HG02623 (cell line): ENCODE data around the gene PLK5.
A peak's percentile ranks its signal among the peaks of the same experiment; 100 is the strongest.

Source experiments
- ATAC-seq: cut with Tn5 transposase; IDR thresholded peaks from one replicate; pipeline ENCODE4 v1.9.1; 2021; ENCODE audit warnings: moderate library complexity; ENCODE audit not compliant: unreplicated experiment

The PLK5 gene

DNA sequence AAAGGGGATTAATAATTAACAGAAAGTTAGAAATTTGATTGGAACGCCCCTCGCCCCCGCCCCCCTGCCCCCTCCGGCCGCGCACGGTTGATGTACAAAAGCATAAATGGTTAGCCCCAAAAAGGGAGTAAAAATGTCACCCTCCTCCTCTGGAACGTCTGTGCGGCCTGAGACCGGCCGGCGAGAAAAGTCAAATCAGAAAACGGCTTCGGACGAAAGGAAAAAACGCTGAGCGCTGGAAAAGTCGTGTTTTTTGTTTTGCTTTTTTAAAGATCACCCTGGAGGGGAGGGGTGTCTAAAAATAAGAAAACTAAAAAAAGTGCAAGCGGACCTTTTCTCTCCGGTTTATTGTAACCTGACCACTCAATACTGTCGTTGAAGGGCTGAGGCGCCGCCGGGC lies 31.1 kb downstream of the PLK5 start:
- no peak for ATAC-seq

DNA sequence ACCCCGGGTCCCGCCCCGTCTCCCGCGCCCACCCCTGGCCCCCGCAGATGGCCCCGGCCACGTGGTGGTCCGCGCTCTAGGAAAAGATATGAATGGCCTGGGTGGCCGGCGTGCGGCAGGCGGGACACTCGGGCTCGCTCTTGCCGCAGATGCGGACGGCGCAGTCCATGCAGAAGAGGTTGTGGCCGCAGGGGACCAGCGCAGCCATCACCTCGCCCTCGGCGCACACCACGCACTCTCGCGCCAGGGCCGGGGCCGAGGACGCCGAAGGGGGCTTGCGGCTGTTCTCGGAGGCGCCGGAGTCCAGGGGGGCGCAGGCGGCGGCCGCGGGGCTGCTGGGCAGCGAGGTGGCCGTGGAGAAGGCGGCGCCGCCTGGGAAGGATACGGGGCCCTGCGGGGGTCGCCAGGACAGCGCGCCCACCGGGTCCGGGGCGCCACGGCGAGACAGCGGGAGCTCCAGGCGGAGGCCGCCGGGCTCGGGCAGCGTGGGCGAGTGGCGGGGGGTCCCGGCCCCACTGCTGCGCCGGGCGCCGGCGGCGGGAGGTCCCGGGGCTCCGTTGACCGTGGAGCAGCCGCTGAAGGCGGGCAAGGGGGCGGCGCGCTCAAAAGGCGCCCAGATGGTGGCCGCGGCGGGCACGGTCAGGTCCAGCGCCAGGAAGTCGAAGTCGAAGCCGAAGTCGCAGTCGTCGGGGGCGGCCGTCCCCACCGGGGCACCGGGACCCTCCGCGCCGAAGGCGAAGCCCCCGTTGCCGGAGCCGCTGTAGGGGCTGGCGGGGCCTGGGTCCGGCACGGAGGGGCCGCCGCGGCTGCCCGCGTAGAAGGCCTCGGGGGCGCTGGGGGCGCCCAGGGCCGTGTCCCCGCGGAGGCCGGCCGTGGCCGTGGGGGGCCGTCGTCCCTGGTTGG lies 31.9 kb downstream of the PLK5 start:
- no peak for ATAC-seq

DNA sequence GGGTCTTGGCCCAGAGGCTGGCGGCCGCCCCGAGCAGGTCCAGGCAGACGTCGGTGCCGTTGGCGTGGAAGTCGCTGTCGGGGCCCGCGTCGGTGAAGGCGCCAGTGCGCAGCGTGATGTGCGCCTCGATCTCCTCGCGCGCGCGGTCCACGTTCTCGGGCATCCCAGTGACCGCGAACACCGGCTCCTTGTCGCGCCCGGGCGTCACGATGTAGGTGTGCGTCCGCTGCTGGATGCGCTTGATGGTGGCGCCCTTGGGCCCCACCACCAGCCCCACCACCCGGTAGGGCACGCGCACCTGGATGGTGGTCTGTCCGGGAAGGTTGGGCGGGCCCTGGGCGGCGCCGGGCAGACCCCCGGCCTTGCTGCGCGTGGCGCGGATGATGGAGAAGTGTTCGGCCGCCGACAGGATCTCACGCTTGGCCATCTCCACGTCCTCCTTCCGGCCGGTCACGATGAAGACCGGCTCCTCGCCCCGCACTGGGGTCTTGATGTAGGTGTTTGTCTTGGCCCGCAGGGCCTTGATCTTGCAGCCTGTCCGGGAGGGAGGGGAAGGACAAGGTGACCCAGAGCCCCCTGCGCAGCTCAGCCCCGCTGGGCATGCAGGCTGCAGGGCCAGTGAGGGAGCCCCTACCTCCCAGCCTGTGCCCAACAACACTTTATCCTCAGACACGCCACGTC lies 32.7 kb downstream of the PLK5 start:
- ATAC-seq, result no peak

DNA sequence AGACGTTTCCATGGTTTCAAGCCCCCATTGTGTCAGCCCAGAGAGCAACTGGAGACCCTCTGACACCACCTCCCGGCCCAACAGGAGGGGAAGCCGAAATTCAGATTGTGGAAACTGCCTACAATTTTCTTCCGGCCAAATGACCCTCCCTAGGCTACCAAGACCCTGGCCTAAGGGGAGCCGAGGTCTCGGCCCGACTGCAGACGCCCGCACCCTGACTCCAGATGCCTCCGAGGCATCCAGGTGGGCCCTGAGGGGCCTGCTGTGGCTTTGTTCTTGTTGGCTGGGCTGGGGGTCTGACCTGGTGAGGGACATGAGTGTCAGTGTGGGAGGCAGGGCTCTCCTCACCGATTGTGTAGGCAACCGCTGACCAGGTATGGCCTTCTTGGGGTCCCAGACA lies 34.7 kb downstream of the PLK5 start:
- no peak for ATAC-seq

DNA sequence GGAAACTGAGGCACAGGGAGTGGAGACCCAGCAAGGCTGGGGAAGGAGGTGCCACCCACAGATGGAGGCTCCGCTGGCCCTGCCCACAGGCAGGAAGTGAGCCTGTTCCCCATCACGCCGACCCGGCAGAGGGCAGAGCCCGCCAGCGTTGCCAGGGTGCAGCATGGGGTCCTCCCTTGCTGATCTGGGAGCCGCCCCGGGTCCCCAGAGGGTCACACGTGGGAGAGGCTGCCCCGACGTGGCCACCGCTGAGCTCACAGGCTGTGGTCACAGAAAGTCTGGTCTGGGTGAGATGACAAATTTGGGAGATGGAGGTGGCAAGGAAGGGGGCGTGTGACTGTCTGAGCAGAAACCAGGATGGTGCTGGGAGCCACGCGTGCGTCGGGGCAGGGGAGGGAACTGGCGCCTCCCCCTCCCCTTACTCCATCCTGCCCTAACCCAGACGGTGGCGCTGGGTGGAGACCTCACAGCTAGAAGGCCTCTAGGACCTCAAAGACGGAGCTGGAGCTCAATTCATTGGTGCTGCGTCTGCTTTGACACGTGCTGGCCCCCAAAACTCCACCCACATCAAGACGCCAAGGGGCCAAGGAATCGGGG lies 36.5 kb downstream of the PLK5 start:
- ATAC-seq, result no peak

DNA sequence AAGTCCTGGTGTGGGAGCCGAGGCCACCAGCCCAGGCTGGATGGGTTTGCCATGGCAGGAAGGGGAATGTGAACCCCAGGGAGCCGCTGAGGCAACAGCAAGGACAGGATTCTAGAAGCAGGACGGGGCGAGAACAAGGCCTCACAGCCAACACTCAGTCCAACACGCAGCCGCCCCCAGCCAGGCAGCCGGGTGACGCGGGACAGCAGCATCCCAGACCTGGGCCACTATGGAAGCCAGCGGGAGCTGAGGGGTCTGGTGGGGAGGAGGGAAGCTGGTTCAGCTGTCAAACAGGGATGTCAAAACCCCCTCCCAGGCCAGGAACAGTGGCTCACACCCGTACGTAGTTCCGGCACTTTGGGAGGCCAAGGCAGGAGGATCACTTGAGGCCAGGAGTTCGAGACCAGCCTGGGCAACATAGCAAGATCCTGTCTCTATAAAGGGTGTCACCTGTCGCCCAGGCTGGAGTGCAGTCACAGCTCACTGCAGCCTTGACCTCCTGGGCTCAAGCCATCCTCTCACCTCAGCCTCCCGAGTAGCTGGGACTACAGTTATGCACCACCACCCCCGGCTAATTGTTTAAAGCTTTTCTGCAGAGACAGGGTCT lies 37.5 kb downstream of the PLK5 start:
- no peak for ATAC-seq

DNA sequence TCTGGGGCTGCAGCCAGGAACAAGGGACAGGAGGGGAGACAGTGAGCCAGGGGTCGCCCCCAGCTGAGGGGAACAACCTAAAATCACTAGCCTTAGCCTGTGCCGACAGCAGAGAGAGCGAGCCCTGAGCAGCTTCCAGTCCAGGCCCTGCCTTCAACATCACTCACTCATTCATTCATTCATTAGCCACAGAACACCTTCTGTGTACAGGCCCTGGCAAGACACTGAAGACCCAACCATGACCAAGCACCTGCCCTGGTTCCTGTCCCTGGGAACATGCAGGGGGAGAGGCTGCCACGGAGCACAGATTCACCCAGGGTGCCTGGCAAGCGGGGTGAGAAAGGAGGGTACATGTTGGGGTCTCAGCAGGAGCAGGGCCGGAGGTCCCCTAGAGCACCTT lies 39.4 kb downstream of the PLK5 start:
- ATAC-seq, result no peak

DNA sequence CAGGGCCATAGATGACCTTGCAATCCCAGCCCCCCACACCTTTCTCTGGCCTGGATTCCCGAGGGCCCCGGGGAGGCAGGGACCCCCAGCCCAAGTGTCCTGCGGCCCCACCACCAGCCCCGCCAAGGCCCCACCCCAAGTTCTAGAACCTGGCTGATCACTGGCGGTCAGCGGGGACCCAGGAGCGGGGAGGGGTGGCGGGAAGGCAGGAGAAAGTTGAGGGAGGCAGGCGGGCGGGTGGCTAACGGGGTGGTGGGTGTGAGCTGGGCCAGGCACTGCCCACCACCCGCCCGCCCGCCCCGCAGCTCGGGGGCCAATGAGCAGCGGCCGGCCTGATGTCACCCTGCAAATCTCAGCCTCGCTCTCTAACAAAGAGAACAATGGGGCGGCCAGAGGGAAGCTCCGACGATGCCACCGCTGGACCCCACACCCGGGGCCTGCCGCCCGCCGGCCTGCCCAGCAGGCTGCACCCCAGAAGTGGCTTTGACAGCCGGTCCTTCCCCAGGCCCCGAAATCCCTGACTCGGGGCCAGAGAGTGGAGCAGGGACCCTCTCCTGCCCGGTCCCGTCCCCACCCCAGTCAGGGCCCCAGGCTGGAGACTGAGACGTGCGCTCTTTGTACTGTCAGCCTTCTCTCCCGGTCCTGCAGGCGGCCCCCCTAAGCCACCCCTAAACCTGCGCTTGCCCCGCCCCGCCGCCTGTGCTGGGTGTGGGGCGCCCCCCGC lies 42.7 kb downstream of the PLK5 start:
- ATAC-seq, result no peak

DNA sequence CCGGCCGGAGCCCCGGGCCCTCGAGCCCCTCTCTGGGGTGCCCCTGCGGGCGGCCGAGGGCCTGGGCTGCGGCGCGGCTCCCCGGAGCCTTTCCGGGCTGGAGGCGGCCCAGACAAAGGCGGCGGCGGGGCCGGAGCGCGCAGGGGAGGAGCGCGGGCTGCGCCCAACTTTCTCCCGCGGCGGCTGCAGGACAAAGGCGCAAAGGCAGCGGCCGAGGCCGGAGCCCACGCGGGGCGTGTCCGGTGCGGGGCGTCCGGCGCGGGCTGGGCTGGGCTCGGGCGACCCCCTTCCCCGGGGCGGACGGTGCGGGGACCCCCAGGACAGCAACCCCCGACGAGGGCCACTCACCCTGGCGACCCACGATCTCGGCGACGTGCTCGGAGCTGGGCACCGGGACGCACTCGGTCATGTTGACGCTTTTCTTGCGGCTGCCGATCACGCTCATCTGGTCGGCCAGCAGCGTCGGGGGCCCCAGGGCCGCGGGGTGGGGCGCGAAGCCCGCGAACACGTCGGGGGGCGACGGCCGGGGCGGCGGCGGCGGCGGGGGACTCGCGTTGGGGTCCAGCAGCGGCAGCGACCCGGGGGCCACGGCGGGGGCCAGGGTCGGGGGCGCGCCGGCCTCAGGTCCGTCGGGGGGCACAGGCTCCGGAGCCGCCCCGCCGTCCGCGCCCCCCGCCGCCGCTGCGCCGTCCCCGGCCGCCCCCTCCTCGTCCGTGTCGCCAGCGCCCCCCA lies 43.4 kb downstream of the PLK5 start:
- no peak for ATAC-seq

DNA sequence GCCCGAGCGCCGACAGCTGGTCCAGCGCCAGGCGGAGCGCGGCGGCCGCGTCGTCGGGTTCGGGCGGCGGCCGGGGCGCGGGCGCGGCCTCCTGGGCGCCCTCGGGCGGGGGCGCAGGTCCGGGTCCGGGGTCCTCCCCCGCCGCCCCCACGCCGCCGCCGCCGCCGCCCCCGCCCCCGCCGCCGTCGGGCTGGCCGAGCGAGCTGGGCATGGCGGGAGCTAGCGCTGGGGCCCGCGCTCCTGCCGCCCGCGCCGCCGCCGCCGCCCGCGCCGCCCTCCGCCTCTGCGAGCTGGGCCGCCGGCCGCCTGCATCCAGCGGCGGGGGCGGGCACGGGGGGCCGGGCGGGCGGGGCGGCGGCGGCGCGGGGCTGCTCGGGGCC lies 44.0 kb downstream of the PLK5 start:
- ATAC-seq, result no peak

DNA sequence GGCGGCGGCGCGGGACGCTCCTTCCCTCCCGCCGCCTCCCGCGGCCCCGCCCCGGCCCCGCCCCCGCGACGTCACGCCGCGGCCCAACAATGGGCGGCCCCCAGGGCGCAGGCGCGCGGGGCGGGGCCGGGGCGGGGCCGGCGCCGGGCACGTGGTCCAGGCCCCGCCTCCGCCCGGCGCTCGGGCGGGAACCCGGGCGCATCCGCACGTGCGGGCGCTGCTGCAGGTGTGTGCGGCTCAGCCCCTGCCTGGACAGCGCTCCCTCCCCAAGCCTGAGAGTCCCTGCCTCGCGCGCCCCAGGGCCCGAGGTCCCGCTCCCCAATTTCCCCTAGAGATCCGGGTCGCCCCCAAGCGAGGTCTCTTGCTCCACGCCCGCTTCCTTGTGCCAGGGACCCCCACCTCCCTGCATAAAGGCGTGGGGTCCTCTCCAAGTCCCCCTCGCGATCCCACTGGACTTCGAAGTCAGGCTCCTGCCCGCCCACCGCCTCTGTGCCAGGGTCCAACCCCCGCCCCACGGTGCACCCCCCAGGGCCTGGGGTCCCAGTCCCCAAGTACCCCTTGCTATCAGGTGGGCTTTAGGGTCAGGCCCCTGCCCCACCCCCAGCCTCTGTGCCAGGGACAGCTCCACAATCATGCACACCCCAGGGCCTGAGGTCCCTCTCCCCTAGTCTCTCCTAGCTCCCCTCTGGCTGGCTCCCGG lies 44.6 kb downstream of the PLK5 start, which contains the start of gene MEX3D:
MEX3D (minus strand) TSS at position 6 of the 700 bp plus-strand sequence. CDS start 267 bp downstream, outside the sequence.
- peak; percentile 51 for ATAC-seq

DNA sequence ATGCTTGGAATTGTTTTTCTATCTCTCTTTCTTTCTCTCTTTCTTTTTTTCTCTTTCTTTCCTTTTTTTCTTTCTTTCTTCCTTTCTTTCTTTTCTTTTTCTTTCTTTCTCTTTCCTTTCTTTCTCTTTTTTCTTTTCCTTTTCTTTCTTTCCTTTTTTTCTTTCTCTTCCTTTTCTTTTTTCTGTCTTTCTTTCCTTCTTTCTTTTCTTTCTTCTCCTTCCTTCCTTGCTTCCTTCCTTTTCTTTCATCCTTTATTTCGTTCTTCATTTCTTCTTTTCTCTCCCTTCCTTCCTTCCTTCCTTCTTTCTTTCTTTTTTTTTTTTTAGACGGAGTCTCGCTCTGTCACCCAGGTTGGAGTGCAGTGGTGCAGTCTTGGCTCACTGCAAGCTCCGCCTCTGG lies 46.1 kb downstream of the PLK5 start:
- ATAC-seq, result no peak

DNA sequence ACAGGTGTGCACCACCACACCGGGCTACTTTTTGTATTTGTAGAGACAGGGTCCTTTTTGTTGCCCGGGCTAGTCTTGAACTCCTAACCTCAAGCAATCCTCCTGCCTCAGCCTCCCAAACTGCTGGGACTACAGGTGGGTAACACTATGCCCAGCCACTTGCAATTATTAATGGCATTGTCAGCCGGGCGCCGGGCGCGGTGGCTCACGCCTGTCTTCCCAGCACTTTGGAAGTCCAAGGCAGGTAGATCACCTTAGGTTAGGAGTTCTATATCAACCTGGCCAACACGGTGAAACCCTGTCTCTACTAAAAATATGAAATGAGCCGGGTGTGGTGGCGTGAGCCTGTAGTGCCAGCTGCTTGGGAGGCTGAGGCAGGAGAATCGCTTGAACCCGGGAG lies 47.0 kb downstream of the PLK5 start:
- ATAC-seq, result no peak

DNA sequence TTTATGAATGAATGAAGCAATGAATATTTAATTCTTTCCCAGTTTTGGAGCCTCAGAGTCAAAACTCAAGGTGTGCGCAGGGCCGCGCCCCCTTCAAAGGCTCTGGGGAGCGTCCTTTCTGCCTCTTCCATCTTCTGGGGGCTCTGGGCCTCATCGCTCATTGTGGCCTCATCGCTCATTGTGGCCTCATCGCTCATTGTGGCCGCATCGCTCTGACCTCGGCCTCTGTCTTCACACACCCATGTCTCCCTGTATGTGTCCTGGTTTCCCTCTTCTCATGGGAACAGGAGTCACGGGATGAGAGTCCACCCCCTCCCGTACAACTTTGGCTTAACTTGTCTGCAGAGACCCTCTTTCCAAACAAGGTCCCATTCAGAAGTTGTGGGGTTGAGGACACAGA lies 47.5 kb downstream of the PLK5 start:
- ATAC-seq, result no peak

DNA sequence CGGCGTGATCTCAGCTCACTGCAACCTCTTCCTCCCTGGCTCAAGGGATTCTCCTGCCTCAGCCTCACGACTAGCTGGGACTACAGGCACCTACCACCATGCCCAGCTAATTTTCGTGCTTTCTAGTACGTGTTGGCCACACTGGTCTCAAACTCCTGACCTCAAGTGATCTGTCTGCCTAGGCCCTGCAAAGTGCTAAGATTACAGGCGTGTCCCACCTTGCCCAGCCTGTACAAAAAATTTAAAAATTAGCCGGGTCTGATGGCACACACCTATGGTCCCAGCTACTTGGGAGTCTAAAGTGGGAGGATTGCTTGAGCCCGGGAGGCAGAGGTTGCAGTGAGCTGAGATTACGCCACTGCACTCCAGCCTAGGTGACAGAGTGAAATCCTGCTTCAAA lies 48.9 kb downstream of the PLK5 start:
- no peak for ATAC-seq

DNA sequence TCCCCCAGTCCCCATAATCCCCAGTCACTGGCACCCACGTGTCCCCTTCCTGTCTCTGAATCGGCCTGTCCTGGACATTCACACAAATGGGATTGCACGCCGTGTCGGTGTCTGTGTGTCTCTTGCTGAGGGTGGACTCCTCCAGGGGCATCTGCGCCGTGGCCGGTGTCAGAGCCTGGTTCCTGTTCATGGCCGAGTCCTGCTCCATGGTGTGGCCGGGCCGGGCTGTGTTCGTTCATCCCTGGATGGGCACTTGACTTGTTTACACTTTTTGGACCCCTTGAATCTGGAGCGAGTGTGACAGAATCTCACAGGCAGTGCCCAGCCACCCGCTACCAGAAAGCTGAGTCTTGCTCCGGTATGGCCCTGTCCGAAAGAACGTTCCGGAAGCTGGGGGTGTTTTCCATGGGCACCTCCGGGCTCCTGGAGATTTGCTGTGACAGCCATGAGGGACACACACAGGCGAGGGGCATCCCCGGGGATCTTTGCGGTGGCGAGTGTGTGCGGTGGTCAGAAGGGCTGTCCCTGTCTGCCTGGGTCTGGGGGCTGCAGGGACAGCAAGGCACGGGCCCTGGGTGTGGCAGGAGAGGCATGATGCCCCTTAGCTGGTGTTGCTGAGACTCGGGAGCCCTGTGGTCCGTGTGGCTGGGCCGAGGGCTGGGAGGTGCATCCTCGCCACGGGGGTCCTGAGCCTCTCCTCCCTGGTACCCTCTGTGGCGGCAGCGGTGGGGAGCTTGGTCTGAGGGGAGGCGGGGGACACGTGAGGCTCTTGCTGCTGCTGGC lies 50.7 kb downstream of the PLK5 start:
- ATAC-seq, result no peak

DNA sequence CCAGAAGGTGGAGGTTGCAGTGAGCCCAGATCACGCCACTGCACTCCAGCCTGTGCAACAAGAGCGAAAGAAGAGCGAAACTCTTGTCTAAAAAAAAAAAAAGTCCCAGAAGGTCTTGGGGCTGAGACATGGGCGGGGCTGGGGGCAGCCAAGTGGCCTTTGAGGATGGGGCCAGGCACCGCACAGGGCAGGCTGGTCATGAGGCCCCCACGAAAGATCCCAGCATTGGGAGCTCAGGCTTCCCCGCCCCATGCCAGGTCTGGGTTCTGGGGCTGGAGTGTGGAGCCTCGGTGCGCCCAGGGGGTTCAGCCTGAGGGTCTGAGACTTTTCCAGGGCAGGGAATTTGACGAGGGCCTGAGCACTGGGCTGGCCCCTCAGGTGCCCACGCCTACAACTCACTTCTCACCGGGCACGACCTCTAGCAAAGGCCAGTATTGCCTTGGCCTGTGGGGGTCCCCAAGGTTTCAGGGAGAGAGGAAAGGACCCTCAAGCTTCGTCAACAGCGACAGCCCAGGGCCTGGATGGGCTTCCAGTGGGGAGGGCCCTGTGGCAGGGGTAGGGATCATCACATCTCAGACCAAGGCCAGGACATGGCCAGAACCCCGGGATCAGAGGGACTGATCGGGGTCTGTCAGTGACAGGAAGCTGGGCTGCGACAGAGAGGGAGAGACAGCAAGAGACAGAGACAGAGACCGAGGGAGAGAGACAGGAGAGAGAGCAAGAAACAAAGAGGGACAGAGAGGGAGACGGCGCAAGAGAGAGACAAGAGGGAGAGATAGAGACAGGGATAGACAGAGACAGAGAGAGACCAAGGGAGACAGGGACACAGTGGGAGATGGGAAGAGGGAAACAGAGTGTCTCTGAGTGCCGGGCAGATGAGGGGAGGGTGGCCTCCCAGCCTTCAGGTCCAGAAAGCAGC lies 51.7 kb downstream of the PLK5 start:
- no peak for ATAC-seq
